ENCODE data around the gene ACRV1. TPM values are rescaled to one million over a fixed set of nuclear protein-coding genes. Genes with fewer than 3 reads are reported as not detected.
"Not testable (repeated sequence)": the region's sequence is repeated elsewhere in the genome, so short reads cannot be mapped to it uniquely, and the experiment has no call there.

ACRV1 gene
- total and polyA plus RNA-seq, 2 donors (not counting 3 experiments of a cell fraction or from before 2014, with no cell fraction given): not detected

- intact Hi-C loops (cut with micrococcal nuclease); CTCF ChIA-PET; H3K27me3 ChIP-seq (ENCODE audit: control insufficient read depth in 2 of 2, insufficient read depth in 2 of 2, low read length in 2 of 2); H3K4me3 ChIP-seq (replicated peaks in 1 of 3; ENCODE audit: insufficient read depth in 1 of 3, low read depth in 1 of 3, low read length in 3 of 3); H3K9ac ChIP-seq (replicated peaks; ENCODE audit: extremely low read depth, insufficient read depth, low read length); FAIRE-seq; H3K36me3 ChIP-seq (ENCODE audit: control insufficient read depth in 2 of 2, extremely low read depth in 1 of 2, insufficient read depth in 2 of 2, low read length in 2 of 2); H3K27ac ChIP-seq (ENCODE audit: insufficient read depth, low read depth, low read length); POLR2A ChIA-PET; dilution Hi-C loops (cut with MboI; ENCODE audit: extremely low pct_ligation_motif_present, low sequenced_read_pairs); BruUV-seq (replicated peaks); H3K4me2 ChIP-seq (ENCODE audit: insufficient read depth, low read length); H4K20me1 ChIP-seq (replicated peaks; ENCODE audit: control insufficient read depth, extremely low read depth, insufficient read depth, low read length); H2AFZ ChIP-seq (ENCODE audit: low read depth, low read length); H3K79me2 ChIP-seq (ENCODE audit: control insufficient read depth, insufficient read depth, low read length); H3K9me1 ChIP-seq (replicated peaks; ENCODE audit: control insufficient read depth, extremely low read depth, insufficient read depth, low read length); DNase-seq (ENCODE audit: low read depth, low spot score); H3K4me1 ChIP-seq (ENCODE audit: control insufficient read depth, extremely low read depth, insufficient read depth, low read length); H3K9me3 ChIP-seq (replicated peaks; ENCODE audit: control insufficient read depth, insufficient read depth, low read length): not testable (repeated sequence)
These were observed 24.0 kb upstream of the ACRV1 start for GRCh38 chr11:125704686-125705085.

- H3K4me3 ChIP-seq (replicated peaks in 1 of 3; ENCODE audit: insufficient read depth in 1 of 3, low read depth in 1 of 3, low read length in 3 of 3): no peak overlapping the region
- H3K4me1 ChIP-seq (ENCODE audit: control insufficient read depth, extremely low read depth, insufficient read depth, low read length): no peaks in the 10 kb centered on the region
- no peak overlapping the region for H3K4me2 ChIP-seq (ENCODE audit: insufficient read depth, low read length)
- no peaks in the 10 kb centered on the region for H3K9me3 ChIP-seq (replicated peaks; ENCODE audit: control insufficient read depth, insufficient read depth, low read length)
- FAIRE-seq: no peak
- intact Hi-C loops (cut with micrococcal nuclease): no loop called here
- DNase-seq (ENCODE audit: low read depth, low spot score): no peak
- CTCF ChIA-PET: interaction anchor here (0.7 to 2.8 kb wide), 5 partner anchors 12 to 76 kb away, joined by 3 to 10 read pairs (median 3); no protein-coding TSS in a partner anchor
- H3K27me3 ChIP-seq (ENCODE audit: control insufficient read depth in 2 of 2, insufficient read depth in 2 of 2, low read length in 2 of 2): peaks cover 1 to 4% of the 10 kb centered on the region in 2 experiments
- no peaks in the 10 kb centered on the region for H4K20me1 ChIP-seq (replicated peaks; ENCODE audit: control insufficient read depth, extremely low read depth, insufficient read depth, low read length)
- POLR2A ChIA-PET: no interaction called here
- H2AFZ ChIP-seq (ENCODE audit: low read depth, low read length): no peak overlapping the region
- TF ChIP-seq FOS (IDR thresholded peaks at IDR 0.05; ENCODE audit: borderline replicate concordance, insufficient read depth, low read length) (no peak), JUN (IDR thresholded peaks at IDR 0.05; ENCODE audit: borderline replicate concordance, insufficient read depth, insufficient read length, low read depth) (no peak), POLR2A (IDR thresholded peaks at IDR 0.05; ENCODE audit: low read depth, low read length) (no peak), GATA2 (IDR thresholded peaks at IDR 0.05; ENCODE audit: insufficient read depth, insufficient read length, low read depth, low read length) (no peak), POLR2AphosphoS5 (IDR thresholded peaks at IDR 0.05; ENCODE audit: insufficient read depth, low read depth, low read length) (no peak)
- H3K9ac ChIP-seq (replicated peaks; ENCODE audit: extremely low read depth, insufficient read depth, low read length): no peak overlapping the region
- H3K27ac ChIP-seq (ENCODE audit: insufficient read depth, low read depth, low read length): no peak overlapping the region
- BruUV-seq (replicated peaks): no TSS peak
- no peaks in the 10 kb centered on the region for H3K9me1 ChIP-seq (replicated peaks; ENCODE audit: control insufficient read depth, extremely low read depth, insufficient read depth, low read length)
- H3K36me3 ChIP-seq (ENCODE audit: control insufficient read depth in 2 of 2, extremely low read depth in 1 of 2, insufficient read depth in 2 of 2, low read length in 2 of 2): no peaks in the 10 kb centered on the region
- H3K79me2 ChIP-seq (ENCODE audit: control insufficient read depth, insufficient read depth, low read length): no peaks in the 10 kb centered on the region
- dilution Hi-C loops (cut with MboI; ENCODE audit: extremely low pct_ligation_motif_present, low sequenced_read_pairs): no loop called here
These were observed 21.4 kb upstream of the ACRV1 start for GRCh38 chr11:125701858-125702621.

Data from endothelial cell of umbilical vein (primary cell).